ENCODE data around the gene PARP3. TPM values are rescaled to one million over a fixed set of nuclear protein-coding genes. Genes with fewer than 3 reads are reported as not detected.

Gene PARP3
- total RNA-seq, 1 donor from 2014 or later, result 4.8 TPM

- H3K4me3 Mint-ChIP-seq (ENCODE audit: unreplicated experiment), result no peak overlapping the region
These were observed 20.8 kb downstream of the PARP3 start for GRCh38 chr3:51962854-51963530.

DNA sequence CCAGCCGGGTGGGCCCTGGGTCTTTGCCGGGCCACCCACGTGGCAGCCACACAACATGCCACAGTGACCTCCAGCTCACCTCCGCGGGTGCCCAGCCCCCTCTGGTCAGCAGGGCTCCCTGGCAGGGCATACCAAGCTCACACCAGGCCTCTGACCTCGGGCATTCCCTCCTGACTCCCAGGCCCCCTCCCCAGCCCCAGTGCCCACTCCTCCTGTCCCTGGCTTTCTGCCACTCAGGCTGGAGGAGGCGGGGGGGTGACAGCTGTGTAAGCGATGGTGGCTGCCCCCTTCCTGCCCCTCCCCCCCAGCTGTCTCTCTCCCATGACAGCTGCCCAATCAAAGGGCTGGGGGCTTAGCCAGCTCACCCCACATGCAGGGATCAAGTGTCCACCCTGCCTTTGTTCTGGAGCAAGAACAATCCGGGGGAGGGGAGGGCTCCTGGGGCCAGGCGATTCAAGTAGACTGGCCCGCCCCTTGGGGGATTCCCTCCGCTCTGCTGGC is 21.8 kb downstream of the PARP3 start:
- Histone ChIP-seq H3K4me3 (ENCODE audit: insufficient read depth, low read depth, low read length) (no peak overlapping the region), H3K27ac (ENCODE audit: low read depth, low read length) (no peak overlapping the region), H3K79me2 (ENCODE audit: insufficient read depth, low read length) (peaks cover 40% of the 10 kb centered on the region), H4K20me1 (ENCODE audit: insufficient read depth, low read length) (peaks cover 62% of the 10 kb centered on the region), H3K9me3 (ENCODE audit: insufficient read depth, low read depth, low read length) (no peaks in the 10 kb centered on the region), H3K36me3 (ENCODE audit: insufficient read depth, low read length) (no peaks in the 10 kb centered on the region), H3K4me2 (ENCODE audit: low read length) (peak overlapping the region; percentile 98), H3K27me3 (ENCODE audit: insufficient read depth, low read length) (no peaks in the 10 kb centered on the region), H2AFZ (ENCODE audit: low read depth, low read length) (no peak overlapping the region), H3K9ac (ENCODE audit: low read length) (no peak overlapping the region), H3K4me1 (ENCODE audit: insufficient read depth, low read length) (peaks cover 15% of the 10 kb centered on the region)
- H3K4me1 Mint-ChIP-seq (ENCODE audit: low read depth, unreplicated experiment), result peaks cover 14% of the 10 kb centered on the region
- no peak overlapping the region for H3K27ac Mint-ChIP-seq (ENCODE audit: unreplicated experiment)
- no peak overlapping the region for H3K4me3 Mint-ChIP-seq (ENCODE audit: unreplicated experiment)
- peaks cover 24% of the 10 kb centered on the region for H3K36me3 Mint-ChIP-seq (ENCODE audit: low read depth, unreplicated experiment)
- H3K27me3 Mint-ChIP-seq (ENCODE audit: low read depth, unreplicated experiment), result peaks cover 8% of the 10 kb centered on the region
- no peak for DNase-seq (ENCODE audit: low read depth)
- TF ChIP-seq EZH2 (IDR thresholded peaks at IDR 0.05; ENCODE audit: insufficient read depth, low read length), result no peak
- TF ChIP-seq, protein P1, sequence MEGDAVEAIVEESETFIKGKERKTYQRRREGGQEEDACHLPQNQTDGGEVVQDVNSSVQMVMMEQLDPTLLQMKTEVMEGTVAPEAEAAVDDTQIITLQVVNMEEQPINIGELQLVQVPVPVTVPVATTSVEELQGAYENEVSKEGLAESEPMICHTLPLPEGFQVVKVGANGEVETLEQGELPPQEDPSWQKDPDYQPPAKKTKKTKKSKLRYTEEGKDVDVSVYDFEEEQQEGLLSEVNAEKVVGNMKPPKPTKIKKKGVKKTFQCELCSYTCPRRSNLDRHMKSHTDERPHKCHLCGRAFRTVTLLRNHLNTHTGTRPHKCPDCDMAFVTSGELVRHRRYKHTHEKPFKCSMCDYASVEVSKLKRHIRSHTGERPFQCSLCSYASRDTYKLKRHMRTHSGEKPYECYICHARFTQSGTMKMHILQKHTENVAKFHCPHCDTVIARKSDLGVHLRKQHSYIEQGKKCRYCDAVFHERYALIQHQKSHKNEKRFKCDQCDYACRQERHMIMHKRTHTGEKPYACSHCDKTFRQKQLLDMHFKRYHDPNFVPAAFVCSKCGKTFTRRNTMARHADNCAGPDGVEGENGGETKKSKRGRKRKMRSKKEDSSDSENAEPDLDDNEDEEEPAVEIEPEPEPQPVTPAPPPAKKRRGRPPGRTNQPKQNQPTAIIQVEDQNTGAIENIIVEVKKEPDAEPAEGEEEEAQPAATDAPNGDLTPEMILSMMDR (IDR thresholded peaks at IDR 0.05; ENCODE audit: insufficient read depth, low read depth, low read length), result no peak
- peaks cover 3% of the 10 kb centered on the region for H3K9me3 Mint-ChIP-seq (ENCODE audit: unreplicated experiment)
- FAIRE-seq, result no peak

More at GRCh38 chr3:51962854-51963530, 20.8 kb downstream of the PARP3 start:
- peaks cover 10% of the 10 kb centered on the region for H3K4me1 Mint-ChIP-seq (ENCODE audit: low read depth, unreplicated experiment)
- DNase-seq (ENCODE audit: low read depth), result no peak
- H3K27ac ChIP-seq (ENCODE audit: low read depth, low read length), result no peak overlapping the region
- H3K4me3 ChIP-seq (ENCODE audit: insufficient read depth, low read depth, low read length), result no peak overlapping the region
- H2AFZ ChIP-seq (ENCODE audit: low read depth, low read length), result no peak overlapping the region
- no peaks in the 10 kb centered on the region for H3K36me3 ChIP-seq (ENCODE audit: insufficient read depth, low read length)
- H3K4me1 ChIP-seq (ENCODE audit: insufficient read depth, low read length), result peaks cover 13% of the 10 kb centered on the region
- peaks cover 8% of the 10 kb centered on the region for H3K27me3 Mint-ChIP-seq (ENCODE audit: low read depth, unreplicated experiment)
- H3K4me2 ChIP-seq (ENCODE audit: low read length), result no peak overlapping the region
- FAIRE-seq, result no peak
- H3K27me3 ChIP-seq (ENCODE audit: insufficient read depth, low read length), result no peaks in the 10 kb centered on the region
- no peaks in the 10 kb centered on the region for H3K9me3 ChIP-seq (ENCODE audit: insufficient read depth, low read depth, low read length)
- TF ChIP-seq EZH2 (IDR thresholded peaks at IDR 0.05; ENCODE audit: insufficient read depth, low read length), result no peak
- TF ChIP-seq, protein P1 (IDR thresholded peaks at IDR 0.05; ENCODE audit: insufficient read depth, low read depth, low read length), result no peak
- peaks cover 31% of the 10 kb centered on the region for H3K36me3 Mint-ChIP-seq (ENCODE audit: low read depth, unreplicated experiment)
- no peak overlapping the region for H3K27ac Mint-ChIP-seq (ENCODE audit: unreplicated experiment)
- peaks cover 40% of the 10 kb centered on the region for H3K79me2 ChIP-seq (ENCODE audit: insufficient read depth, low read length)
- peaks cover 3% of the 10 kb centered on the region for H3K9me3 Mint-ChIP-seq (ENCODE audit: unreplicated experiment)
- H3K9ac ChIP-seq (ENCODE audit: low read length), result no peak overlapping the region
- peaks cover 58% of the 10 kb centered on the region for H4K20me1 ChIP-seq (ENCODE audit: insufficient read depth, low read length)

- no peak for TF ChIP-seq EZH2 (IDR thresholded peaks at IDR 0.05; ENCODE audit: insufficient read depth, low read length)
- TF ChIP-seq, protein P1 (IDR thresholded peaks at IDR 0.05; ENCODE audit: insufficient read depth, low read depth, low read length), result no peak
- H3K9ac ChIP-seq (ENCODE audit: low read length), result no peak overlapping the region
- H3K27me3 ChIP-seq (ENCODE audit: insufficient read depth, low read length), result no peaks in the 10 kb centered on the region
- peaks cover 40% of the 10 kb centered on the region for H3K79me2 ChIP-seq (ENCODE audit: insufficient read depth, low read length)
- H3K4me3 Mint-ChIP-seq (ENCODE audit: unreplicated experiment), result peak overlapping the region; percentile 73
- H4K20me1 ChIP-seq (ENCODE audit: insufficient read depth, low read length), result peaks cover 64% of the 10 kb centered on the region
- DNase-seq (ENCODE audit: low read depth) (no peak), FAIRE-seq (no peak)
- no peaks in the 10 kb centered on the region for H3K36me3 ChIP-seq (ENCODE audit: insufficient read depth, low read length)
- H3K27ac ChIP-seq (ENCODE audit: low read depth, low read length), result no peak overlapping the region
- H3K4me1 ChIP-seq (ENCODE audit: insufficient read depth, low read length), result peaks cover 15% of the 10 kb centered on the region
- peaks cover 14% of the 10 kb centered on the region for H3K4me1 Mint-ChIP-seq (ENCODE audit: low read depth, unreplicated experiment)
- H3K4me2 ChIP-seq (ENCODE audit: low read length), result peak overlapping the region; percentile 98
- peaks cover 3% of the 10 kb centered on the region for H3K9me3 Mint-ChIP-seq (ENCODE audit: unreplicated experiment)
- H3K4me3 ChIP-seq (ENCODE audit: insufficient read depth, low read depth, low read length), result no peak overlapping the region
- H2AFZ ChIP-seq (ENCODE audit: low read depth, low read length), result no peak overlapping the region
- H3K27ac Mint-ChIP-seq (ENCODE audit: unreplicated experiment), result no peak overlapping the region
- peaks cover 24% of the 10 kb centered on the region for H3K36me3 Mint-ChIP-seq (ENCODE audit: low read depth, unreplicated experiment)
- H3K9me3 ChIP-seq (ENCODE audit: insufficient read depth, low read depth, low read length), result no peaks in the 10 kb centered on the region
- H3K27me3 Mint-ChIP-seq (ENCODE audit: low read depth, unreplicated experiment), result peaks cover 8% of the 10 kb centered on the region
These were observed 22.4 kb downstream of the PARP3 start for GRCh38 chr3:51964521-51964920.

All from astrocyte (in vitro differentiated cells and primary cell).